ENCODE results near the gene FGF14.
"Not testable (repeated sequence)": the region's sequence is repeated elsewhere in the genome, so short reads cannot be mapped to it uniquely, and the experiment has no call there.

The FGF14 gene

GRCh38 chr13:101915755-101916107 lies 486.1 kb downstream of the FGF14 start:
- no peak for DNase-seq

GRCh38 chr13:101915331-101915730 lies 486.5 kb downstream of the FGF14 start:
- no peak for DNase-seq

GRCh38 chr13:101911752-101912151 lies 490.1 kb downstream of the FGF14 start:
- DNase-seq = no peak

DNA sequence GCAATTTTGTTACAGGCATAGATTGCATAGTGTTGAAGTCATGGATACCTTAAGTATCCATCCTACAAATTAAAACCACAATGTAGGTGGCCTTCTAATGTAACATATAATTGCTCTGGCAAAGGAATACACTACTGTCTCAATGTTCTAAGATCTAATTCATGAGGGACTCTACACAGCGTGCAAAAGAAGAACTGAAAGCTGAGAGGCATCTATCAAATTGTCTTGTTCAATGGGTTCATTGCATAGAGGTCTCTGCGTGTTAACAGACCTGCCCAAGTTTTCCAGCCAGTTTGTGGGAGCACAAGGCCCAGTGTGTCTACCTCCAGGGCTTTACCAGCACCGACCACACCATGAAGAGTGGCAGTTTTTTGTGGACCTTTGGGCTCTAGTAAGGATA lies 498.0 kb downstream of the FGF14 start:
- no peak for DNase-seq

- no peak for DNase-seq
Measured at GRCh38 chr13:101898676-101899075, 503.2 kb downstream of the FGF14 start.

DNA sequence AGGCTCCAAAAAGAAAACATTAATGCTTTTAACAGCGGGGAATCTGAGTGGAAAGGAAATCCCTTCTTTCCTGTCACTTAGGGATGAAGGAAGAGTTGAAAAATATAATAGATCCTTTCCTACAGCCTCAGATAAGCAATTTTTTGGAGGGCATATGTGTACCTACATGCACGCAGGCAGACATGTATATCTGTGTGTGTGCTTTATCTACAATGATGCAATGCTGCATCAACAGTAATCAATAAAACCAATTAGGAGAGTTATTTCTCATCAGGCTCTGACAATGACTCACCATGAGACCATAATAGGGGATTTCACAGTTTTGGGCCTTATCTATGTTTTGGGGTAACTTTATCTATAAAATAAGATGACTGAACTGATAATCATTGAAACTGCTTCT lies 505.3 kb downstream of the FGF14 start:
- no peak for DNase-seq

DNA sequence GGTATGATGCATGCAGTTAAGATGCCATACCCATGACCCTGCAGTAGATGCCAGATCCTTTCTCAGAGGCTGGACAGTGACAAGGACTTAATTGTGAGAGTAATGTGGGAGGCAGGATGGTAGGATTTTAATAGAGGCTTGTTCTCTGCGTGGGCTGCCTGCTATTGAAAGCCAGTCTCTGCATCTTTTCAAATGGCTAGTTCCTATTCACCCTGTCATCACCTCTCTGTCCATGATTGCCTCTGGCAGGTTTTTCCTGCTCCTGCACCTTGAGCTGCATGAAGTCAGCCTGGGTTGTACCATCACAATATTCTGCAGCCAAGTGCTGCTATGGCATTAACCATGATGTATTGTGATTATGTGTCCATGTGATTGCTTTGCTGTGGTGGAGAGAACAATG lies 508.8 kb downstream of the FGF14 start:
- no peak for DNase-seq

- no peak for DNase-seq
Measured at GRCh38 chr13:101892296-101892695, 509.6 kb downstream of the FGF14 start.

DNA sequence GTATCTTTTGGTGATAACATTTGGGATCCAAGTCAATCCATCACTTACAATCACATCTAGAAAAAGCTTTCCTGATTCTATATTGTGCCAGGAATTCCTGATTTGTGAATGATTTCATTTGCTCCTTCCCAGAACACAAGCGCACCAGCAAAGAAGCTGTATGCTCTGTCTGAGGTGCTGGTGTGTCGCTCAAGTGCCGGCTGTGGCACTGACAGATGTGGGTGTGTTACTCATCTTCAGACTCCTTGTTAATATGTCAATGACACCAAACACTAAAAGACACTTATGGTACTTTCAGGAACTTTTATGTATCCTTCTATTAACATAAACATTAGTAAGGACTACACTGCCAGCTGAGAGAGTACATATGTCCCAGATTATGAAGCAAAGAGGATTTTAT lies 520.3 kb downstream of the FGF14 start:
- DNase-seq = no peak

GRCh38 chr13:101880581-101880980 lies 521.3 kb downstream of the FGF14 start:
- no peak for DNase-seq

- no peak for DNase-seq
Measured at GRCh38 chr13:101876951-101877350, 524.9 kb downstream of the FGF14 start.

DNA sequence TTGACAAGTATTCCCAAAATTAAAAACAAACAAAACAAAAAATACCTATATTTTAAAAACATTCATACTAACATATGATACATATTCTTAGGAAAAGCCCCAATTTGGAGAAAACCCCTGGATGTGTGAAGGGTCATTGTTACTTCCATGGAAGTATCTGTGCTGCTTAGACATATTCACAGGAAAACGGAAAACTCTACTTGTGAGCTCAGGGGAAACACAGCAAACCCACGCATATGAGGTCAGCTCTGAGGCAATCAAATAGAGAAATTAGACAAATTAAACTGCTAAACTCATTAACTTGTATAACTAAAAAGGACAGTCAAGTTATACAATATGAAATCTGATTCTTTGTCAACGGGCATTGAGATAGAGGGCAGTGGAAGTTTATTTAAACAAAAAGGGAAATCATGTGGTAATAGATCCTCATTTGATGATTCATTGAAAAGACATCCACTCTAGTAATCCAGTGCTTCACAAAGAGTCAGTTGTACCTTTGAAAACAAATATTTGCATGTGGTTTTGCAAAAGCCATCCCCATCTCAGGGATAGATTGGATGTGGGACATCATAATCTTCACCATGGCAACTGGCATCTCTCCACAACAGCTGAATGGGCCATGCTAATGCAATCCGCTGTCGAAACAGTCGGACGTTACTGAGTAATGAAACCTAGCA lies 526.0 kb downstream of the FGF14 start:
- no peak for DNase-seq

DNA sequence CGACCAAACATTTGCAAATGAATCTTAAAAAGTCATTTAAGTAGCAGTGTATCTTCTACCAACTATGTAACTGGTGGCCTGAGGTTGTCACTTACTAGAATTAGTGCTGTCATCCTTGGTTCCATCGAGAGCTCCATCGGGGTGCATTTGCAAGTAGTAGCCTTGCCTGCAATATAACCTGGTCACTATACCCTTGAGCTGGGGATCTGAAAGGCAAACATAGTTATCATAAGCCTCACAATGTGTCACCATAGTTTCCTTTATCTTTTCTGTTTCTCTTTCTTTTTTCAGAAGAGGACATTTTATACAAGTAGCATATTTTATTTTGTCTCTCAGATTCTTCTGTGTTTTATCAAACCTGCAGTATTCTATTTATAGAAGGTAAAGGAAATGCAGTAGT lies 526.8 kb downstream of the FGF14 start:
- DNase-seq = no peak

DNA sequence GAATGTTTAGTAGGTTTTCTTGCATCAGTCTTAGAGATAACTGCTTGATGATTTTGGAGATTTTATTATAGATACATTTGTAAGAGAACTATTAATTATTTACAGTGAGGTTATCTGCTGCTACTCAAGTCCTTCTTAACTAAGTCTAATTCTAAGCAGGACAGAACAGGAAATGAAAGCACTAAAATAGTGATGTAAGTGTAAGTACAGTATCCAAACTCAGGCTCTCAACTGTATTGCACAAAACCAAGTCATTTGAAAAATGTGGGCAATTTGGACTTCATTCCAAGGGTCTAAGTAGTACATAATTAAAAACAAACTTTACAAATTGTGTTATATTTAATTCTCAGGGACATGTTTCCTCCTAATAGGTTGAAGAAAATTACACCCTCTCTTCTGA lies 532.3 kb downstream of the FGF14 start:
- no peak for DNase-seq

DNA sequence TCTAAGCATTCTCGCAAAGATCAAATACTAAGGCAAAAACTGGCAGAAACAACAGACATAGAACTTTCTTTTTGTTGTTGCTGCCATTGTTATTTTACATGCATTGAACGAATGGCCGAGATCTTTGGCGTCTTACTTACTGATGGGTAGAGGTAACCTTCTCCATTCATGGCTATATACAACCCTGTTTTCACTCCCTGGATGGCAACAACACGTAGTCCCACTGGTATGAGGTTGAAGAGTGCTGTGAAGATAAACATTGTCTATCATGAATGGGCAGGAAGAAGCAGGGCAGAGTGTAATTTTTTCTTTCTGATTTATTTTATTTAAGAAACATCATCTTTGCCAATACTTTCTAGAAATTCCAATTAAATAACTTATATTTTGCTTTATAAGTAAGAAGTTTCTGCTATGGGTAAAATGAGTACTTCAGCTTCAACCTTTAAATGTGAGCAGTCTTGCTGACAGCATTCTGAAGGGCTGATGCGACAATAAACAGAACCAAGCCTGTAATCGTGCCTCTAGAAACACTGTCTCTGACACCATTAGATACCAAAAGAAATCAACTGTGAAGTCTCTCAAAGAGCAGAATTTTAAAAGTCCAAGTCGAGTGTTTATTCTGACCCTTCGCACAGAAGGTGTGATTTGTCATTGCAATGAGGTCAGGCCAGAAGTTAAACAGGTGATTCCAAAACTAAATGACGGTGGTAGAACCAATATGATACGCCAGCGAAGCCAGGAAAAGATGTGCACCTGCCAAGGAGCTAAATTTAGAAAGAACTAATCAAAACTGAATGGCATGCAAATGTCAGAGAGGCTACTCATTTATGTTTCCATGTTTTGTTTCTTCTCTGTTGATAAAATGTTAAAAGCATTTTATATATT lies 533.0 kb downstream of the FGF14 start:
- no peak for DNase-seq

GRCh38 chr13:101866889-101867581 lies 534.8 kb downstream of the FGF14 start:
- DNase-seq = no peak

- no peak for DNase-seq
Measured at GRCh38 chr13:101858860-101859259, 543.0 kb downstream of the FGF14 start.

- no peak for DNase-seq
Measured at GRCh38 chr13:101846701-101847100, 555.1 kb downstream of the FGF14 start.

GRCh38 chr13:101846249-101846648 lies 555.6 kb downstream of the FGF14 start:
- no peak for DNase-seq

- DNase-seq = no peak
Measured at GRCh38 chr13:101845245-101846020, 556.4 kb downstream of the FGF14 start.

DNA sequence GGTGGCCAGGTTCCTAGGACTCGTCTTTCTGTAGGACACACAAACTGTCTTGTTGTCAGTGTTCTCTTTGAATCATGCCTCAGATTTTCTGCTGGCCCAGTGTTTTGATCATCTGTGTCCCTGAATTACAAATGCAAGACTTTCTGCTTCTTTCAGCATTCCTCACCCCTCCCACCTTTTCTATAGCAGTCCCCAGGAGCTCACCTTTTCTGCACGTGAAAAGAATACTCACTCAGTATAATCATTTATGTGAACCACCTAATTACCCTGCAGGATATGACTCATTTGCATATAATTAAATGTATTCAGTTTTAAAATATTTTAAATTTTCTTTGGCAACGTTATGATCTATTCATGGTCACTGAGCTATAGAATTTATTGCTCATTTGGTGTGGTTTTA lies 560.1 kb downstream of the FGF14 start:
- DNase-seq = no peak

GRCh38 chr13:101838323-101838722 lies 563.5 kb downstream of the FGF14 start:
- no peak for DNase-seq

GRCh38 chr13:101837778-101838177 lies 564.1 kb downstream of the FGF14 start:
- not testable (repeated sequence) for DNase-seq

Measured in activated naive CD4-positive, alpha-beta T cell treated with Interleukin-2 at 50 U/mL for 16 hours (primary cell).